GM18519 (cell line): ENCODE data around the gene AMPH.
A peak's percentile ranks its signal among the peaks of the same experiment; 100 is the strongest.
"Not testable (repeated sequence)": the region's sequence is repeated elsewhere in the genome, so short reads cannot be mapped to it uniquely, and the experiment has no call there.

Experiments
- ATAC-seq: cut with Tn5 transposase; IDR thresholded peaks from one replicate; pipeline ENCODE4 v1.9.1; 2021; ENCODE audit warnings: mild to moderate bottlenecking, moderate library complexity; ENCODE audit not compliant: unreplicated experiment, low FRiP score

The AMPH gene

GRCh38 chr7:38411404-38411803 is 219.8 kb downstream of the AMPH start:
- ATAC-seq: no peak

DNA sequence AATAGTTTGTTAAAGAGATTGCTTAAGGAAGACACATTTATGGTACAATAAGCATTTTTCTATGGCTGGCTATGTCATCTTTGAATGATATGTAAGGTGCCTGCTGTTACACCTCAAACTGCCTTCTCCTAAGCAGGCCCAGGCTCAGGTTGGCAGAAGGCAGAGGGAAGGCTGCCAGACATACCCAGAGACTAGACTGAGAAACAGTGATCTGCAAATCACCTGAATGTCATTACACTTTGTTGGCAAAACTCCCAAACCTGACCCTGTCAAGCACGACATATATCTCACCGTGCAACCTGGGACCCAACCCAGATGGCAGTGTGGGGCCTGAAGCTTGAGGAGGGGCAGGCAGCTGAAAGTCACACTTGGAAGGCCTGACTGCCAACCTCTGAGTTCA is 221.1 kb downstream of the AMPH start:
- no peak for ATAC-seq

DNA sequence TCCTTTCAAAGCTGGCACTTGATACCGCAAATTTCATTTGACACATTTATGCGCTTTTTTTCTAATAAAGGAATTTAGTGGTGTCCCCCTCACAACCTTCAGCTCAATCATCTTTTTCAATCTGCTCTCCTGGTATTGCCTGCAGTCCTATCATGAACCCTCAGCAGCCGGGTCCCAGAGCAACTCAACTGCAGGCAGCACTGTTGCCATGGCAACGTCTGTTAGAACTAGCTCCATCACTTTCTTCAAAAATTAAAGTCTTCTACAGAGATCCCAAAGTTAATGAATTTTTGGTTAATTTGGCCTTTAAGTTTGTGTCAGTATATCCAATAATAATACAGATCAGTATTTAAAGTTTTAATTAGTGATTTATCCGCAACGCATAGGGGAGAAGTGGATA is 221.6 kb downstream of the AMPH start:
- ATAC-seq: no peak

DNA sequence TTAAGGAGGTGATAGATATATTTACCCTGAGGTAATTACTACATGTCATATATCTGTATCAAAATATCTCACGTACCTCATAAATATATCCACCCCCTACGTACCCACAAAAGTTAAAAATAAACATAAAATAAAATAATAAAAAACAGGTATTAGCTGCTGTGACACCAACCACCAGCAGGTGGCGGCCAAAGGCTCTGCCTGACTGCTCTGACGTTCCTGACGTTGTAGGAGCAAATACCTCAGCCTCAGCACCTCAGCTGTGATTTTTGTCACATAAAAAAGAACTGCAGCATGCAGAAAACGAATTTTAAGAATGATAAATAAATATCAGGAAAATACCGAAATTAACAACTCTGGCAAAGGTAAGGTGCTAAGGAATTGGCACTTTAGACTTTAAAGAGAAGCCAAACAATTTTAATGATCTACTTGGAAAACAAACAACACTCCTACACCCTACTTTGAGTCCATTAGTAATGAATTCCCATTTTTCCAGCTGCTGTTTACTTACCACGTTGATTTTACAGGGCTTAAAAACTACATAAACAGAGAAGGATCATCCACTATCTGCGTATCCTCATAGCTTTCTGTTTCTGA is 232.3 kb downstream of the AMPH start:
- peak; percentile 56 for ATAC-seq

DNA sequence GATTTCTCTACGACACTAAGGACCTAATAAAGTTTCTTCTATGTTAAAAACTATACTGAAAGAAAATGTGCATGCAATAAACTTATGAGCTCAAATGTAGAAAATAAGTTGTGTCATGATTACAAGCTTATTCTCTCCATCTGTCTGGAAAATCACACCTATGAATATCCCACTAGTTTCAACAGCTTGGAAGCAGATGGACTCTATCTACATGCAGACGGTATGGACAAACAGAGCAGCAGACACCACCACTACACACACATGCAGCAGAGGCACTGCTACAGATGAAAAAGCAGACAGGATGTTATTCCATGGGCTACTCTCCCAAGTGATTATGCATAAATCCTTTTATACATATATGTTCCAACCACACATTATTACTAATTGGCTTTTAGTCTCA is 234.3 kb downstream of the AMPH start:
- no peak for ATAC-seq

GRCh38 chr7:38395921-38396552 is 235.1 kb downstream of the AMPH start:
- not testable (repeated sequence) for ATAC-seq

- ATAC-seq: no peak
Observed at GRCh38 chr7:38394660-38395059, 236.5 kb downstream of the AMPH start.

- ATAC-seq: peak; percentile 46
Observed at GRCh38 chr7:38393874-38394273, 237.3 kb downstream of the AMPH start.

- ATAC-seq: no peak
Observed at GRCh38 chr7:38391751-38392150, 239.4 kb downstream of the AMPH start.

DNA sequence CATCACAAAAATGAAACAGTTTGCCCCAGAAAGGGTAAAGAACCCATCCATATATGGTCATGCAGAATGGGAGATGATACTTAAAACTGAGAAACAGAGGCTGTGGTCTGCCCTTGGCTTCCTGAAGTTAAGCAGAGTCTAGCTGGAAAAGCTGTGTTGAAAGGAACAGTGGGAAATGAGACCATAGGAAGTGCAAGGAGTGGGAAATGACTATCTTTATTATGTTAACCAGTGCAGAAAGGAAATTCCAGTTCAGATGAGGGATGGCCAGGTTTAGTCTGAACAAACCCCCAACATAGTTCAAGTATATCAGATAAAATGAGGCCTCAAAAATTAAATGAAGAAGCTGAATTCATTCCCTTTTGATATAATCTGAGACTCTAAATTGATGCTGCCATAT is 245.5 kb downstream of the AMPH start:
- no peak for ATAC-seq

- no peak for ATAC-seq
Observed at GRCh38 chr7:38383281-38383680, 247.9 kb downstream of the AMPH start.

DNA sequence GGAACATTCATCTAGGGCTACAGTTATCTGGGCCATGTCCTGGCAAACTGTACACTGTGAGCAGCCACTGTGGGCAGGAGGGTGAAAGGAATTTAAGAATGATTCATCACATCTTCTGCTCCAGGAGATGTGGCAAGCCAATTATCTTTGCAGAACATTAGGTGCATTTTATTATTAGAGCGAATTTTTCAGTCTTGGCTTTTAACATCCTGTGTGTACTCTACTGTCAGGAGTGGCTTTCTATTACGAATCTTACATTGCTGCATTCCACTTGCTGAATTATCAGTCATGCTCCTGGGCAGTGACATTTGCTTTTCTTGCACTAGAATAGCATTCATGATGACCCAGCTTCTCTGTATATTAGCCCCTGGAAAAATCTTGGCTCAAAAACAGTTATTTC is 248.5 kb downstream of the AMPH start:
- ATAC-seq: no peak

DNA sequence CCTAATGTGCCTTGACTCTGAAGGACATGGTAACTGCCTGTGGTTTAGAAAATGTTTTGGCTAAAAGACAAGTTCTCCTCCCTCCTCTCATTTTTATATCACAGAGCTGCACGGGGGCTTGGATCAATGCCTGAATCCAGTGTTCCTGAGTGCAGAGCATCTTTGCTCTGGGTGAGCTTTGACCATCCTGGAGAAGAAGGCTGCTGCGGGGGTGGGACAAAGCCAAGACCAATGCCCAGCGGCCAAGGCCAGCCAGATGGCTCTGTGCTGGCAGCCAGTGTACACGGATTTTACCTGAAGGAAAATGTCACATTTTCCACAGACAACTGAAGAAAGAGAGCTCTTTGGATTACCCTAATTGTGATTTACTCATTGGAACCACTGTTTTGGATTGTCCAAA is 255.7 kb downstream of the AMPH start:
- ATAC-seq: no peak

GRCh38 chr7:38374507-38374906 is 256.7 kb downstream of the AMPH start:
- no peak for ATAC-seq

GRCh38 chr7:38373155-38373554 is 258.0 kb downstream of the AMPH start:
- no peak for ATAC-seq

GRCh38 chr7:38372290-38372689 is 258.9 kb downstream of the AMPH start:
- ATAC-seq: no peak

DNA sequence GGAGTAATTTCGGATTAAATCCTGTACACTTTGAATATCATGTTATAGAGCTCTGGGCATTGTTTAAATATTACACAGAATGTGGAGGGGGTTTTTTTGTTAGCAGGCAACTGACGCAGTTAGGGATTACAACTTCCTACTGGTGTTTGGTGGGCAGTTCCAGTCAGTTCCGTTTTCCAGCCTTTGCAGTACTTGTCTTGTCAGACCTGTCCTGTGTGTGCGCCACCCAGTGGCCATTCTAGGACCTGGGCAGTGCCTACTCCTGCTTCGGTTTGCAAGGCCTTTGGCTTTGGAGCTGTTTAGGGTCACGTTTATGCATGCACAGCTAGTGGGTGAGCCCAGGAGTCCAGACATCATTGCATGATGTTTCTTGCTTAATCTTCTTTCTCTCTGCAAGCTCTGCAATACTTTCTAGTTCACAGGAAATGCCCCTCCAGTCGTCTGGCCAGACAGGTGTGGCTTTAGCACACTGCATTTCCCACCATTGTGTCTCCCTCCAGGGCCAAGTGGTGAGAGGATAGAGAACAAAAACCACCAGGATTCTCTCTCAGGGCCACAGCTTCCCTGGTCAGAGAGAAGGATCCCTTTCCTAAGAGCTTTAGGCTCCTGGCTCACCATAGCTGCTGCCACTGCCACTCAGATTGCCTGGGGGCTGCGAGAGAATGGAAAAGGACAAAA is 261.2 kb downstream of the AMPH start:
- peak; percentile 63 for ATAC-seq

DNA sequence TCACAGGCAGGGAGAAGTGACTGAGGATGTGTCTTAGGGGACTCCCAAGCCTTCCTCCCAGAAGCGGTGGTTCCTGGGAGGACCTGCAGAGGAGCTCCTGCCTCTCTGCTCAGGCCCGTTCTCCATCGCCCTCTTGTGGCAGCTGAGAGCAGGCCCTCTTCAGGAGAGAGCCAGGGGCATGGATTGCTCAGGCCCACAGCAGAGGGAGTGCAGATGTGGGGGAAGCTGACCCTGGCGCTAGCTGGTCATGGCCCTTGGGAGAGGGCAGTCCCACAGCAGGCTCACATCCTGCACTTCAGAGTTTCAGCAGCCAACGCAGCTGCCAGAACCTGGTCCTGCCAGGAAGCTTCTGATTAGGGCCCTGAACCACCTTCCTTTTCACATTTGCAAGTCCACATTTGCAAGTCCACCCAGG is 263.0 kb downstream of the AMPH start:
- ATAC-seq: peak; percentile 53

DNA sequence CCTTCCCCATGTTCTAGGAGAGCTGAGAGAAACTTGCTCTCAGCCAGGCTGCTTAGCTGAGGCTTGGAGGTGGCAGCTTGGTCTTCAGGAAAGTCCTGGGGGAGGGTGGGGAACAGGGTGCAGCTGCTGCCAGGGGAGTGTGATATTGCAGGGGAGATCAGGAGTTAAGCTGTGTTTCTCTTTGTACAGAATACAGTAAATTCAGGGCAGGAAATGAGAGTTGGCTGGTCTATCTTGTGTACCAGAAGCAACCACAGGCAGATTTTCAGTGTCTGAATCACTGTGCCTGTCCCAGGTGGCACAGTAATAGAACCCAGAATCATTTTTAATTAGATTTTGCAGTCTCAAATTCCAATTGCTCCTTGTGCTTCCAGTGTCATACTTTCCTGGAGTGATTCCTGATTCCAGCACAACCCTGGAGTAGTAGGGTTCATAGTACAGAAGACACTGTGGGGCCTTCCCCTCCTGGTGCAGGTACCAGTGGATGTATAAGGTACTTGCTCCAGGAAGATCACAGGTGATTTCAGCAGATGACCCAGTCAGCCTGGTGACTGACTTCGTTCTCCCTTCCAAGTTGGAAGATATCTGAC is 263.8 kb downstream of the AMPH start:
- peak; percentile 47 for ATAC-seq

- ATAC-seq: not testable (repeated sequence)
Observed at GRCh38 chr7:38363379-38363778, 267.8 kb downstream of the AMPH start.

GRCh38 chr7:38362611-38363237 is 268.4 kb downstream of the AMPH start:
- not testable (repeated sequence) for ATAC-seq
